Heart left ventricle (tissue), 13 donors: ENCODE data around the gene CASKIN1.

Experiments
- POLR2A ChIP-seq, 2 donors: fragments of 450-650 bp; IDR thresholded peaks; one replicate each; pipeline ENCODE4 v1.6.1; 2017; ENCODE audit warnings: antibody characterized with exemption in 2 of 2, mild to moderate bottlenecking in 2 of 2, moderate library complexity in 2 of 2
- TF ChIP-seq, protein P1 (sequence below), 12 donors: fragments of 200-600 bp; sonication (generic) in 4 of 12; IDR thresholded peaks; one replicate each; pipeline versions ENCODE4 v1.5.0 to v1.8.0; 2018 to 2022; ENCODE audit warnings: antibody characterized with exemption in 12 of 12, mild to moderate bottlenecking in 5 of 12
- donor health status: ischemic (EF 13 %, LVEDD 7.1; RV severe dilation, severe dysfunction).
- donor health status: DM: no; HTN: yes; CAD: no.
- donor health status: DM: no; HTN: no; CAD: no.
- donor health status: ischemic (EF 25% LVEDD 6.9; RV normal size, moderate dysfunction).
- donor health status: ischemic (EF 25% LVEDD 5.7; RV mildly dilated, moderate dysfunction).
- donor health status: ischemic (EF 35%, LVEDD 5.7; RV mildly dilated, moderate dysfunction).
- donor health status: nonischemic (EF 11% LVEDD 7.7; RV severe dilation, severe dysfunction).
- donor health status: DM: yes; HTN: yes; CAD: no.
- donor health status: PGD.
- donor health status: ischemic (EF 29% LVEDD 5.4; RV normal size, mild dysfunction).
- donor health status: nonischemic (EF 23%, LVEDD 6.1; RV moderate dilation, normal function).

DNA sequence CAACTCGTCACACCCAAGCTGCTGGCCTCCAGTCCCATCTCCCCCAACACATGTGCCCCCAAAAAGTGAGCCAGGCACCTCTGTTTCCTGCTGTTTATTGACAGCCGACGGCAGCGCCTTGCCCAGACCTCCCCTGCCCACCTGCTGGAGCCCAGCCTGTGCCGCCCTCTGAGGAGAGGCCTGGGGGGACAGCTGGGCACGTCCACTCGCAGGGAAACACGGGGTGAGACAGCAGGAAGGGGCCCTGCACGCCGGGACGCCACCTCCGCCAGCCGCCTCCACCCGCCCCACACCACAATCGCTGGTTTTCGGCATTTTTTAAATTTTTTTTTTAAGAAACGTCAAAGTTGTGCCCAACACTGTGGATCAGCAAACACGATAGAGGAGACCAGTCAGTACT, 19.3 kb downstream of the CASKIN1 start:
- TF ChIP-seq, protein P1, sequence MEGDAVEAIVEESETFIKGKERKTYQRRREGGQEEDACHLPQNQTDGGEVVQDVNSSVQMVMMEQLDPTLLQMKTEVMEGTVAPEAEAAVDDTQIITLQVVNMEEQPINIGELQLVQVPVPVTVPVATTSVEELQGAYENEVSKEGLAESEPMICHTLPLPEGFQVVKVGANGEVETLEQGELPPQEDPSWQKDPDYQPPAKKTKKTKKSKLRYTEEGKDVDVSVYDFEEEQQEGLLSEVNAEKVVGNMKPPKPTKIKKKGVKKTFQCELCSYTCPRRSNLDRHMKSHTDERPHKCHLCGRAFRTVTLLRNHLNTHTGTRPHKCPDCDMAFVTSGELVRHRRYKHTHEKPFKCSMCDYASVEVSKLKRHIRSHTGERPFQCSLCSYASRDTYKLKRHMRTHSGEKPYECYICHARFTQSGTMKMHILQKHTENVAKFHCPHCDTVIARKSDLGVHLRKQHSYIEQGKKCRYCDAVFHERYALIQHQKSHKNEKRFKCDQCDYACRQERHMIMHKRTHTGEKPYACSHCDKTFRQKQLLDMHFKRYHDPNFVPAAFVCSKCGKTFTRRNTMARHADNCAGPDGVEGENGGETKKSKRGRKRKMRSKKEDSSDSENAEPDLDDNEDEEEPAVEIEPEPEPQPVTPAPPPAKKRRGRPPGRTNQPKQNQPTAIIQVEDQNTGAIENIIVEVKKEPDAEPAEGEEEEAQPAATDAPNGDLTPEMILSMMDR (IDR thresholded peaks at IDR 0.05): no peak
- TF ChIP-seq POLR2A (IDR thresholded peaks at IDR 0.05): no peak
